Left hindlimb (tissue), 1 donor: ENCODE measurements around the gene PCGF6.
A peak's percentile ranks its signal among the peaks of the same experiment; 100 is the strongest.
"Not testable (repeated sequence)": the region's sequence is repeated elsewhere in the genome, so short reads cannot be mapped to it uniquely, and the experiment has no call there.

ENCODE experiments used
- DNase-seq: peaks from one replicate; pipeline ENCODE4 v3.0.0-alpha.2; 2018

The PCGF6 gene, protein sequence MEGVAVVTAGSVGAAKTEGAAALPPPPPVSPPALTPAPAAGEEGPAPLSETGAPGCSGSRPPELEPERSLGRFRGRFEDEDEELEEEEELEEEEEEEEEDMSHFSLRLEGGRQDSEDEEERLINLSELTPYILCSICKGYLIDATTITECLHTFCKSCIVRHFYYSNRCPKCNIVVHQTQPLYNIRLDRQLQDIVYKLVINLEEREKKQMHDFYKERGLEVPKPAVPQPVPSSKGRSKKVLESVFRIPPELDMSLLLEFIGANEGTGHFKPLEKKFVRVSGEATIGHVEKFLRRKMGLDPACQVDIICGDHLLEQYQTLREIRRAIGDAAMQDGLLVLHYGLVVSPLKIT

GRCh38 chr10:103350517-103351260 lies at the start of gene PCGF6:
TSS of gene PCGF6 (minus strand) at chr10:103351140. CDS start at chr10:103351066, 74 bp downstream.
- DNase-seq: peak; percentile 92

GRCh38 chr10:103397191-103397825 lies 46.4 kb upstream of the PCGF6 start:
- DNase-seq: no peak

- DNase-seq: no peak
These were observed 45.8 kb upstream of the PCGF6 start for GRCh38 chr10:103396789-103397087.

DNA sequence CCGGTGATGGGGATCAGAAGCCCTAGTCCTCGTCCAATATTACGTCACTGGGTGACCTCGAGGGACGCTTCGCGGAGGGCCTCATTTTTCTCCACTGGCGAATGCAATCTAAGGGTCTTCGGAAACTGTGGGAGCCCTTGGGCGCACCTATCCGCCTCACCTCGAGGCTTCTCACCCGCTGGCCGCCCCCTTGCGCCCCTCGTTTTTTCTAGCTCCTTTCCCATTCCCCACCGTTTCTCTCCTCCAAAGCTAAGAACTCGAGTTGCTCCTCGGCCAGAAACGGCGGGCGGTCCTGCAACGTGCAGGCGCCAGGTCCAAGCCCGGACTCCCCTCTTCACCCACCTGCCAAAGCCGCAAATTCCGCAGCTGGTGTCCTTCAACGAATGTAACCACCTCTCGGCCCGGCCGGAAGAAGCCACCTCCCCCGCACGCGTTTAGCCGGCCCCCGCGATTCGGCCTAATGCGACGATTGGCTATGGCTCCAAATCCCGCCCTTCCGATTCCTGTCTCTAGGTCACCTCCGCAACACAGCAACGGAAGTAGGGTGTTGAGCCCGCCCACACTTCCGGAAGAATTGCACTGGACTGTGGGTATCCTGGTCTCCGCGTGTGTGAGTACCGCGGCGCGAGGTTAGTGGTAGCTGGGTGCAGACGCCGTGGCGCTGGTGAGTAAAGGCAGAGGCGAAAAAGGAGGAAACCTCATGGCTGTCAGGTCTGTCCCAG lies 45.3 kb upstream of the PCGF6 start, which contains the start of the genes ATP5MK and PDCD11:
Gene ATP5MK, minus strand, starts transcription at position 409 of the 722 bp plus-strand sequence. CDS start 4,018 bp downstream, outside the sequence.
Gene PDCD11, plus strand, starts transcription at position 560 of the 722 bp plus-strand sequence. CDS start 1,801 bp downstream, outside the sequence.
- peak; percentile 97 for DNase-seq

- DNase-seq: no peak
These were observed 44.8 kb upstream of the PCGF6 start for GRCh38 chr10:103395754-103396066.

DNA sequence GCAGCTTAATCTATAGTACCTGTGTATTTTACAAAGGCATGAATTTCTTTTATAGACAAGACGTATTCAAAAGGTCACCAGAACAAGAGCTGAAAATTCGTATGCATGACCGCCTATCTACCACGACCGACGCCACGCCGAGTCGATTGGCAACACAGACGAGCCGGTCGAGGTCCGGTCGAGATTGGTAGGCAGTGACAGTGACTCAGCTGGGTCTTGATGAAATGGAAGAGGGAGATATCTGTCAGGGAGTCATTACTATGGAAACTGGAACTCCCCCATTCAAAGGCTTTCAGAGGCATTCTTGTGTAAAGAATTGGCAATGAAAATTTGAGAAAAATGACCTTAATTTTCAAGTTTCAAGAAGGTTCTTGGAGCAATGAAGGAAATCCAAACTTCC lies 43.2 kb upstream of the PCGF6 start:
- DNase-seq: no peak

- DNase-seq: no peak
These were observed 31.8 kb upstream of the PCGF6 start for GRCh38 chr10:103382769-103383168.

DNA sequence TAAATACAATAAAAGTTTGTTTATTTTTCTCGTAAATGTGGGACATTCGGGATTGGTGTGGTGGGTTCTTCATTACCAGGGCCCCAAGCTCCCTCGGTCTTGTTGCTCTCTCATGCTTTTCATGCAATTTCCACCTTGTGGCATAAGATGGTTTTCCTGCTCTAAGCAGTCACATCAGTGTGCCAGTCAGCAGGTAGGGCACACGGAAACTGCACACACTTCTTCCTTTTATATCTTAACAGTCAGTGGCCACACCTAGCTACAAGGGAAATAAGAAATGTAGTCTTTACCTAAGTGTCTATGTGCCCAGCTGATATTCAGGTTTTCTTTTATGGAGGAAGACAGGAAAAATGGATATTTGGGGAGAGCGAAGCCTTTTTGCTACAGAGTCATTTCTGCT lies 23.3 kb upstream of the PCGF6 start:
- DNase-seq: no peak

GRCh38 chr10:103373544-103373943 lies 22.6 kb upstream of the PCGF6 start:
- no peak for DNase-seq

GRCh38 chr10:103367782-103368518 lies 17.0 kb upstream of the PCGF6 start, which contains the start of gene TAF5:
TSS of gene TAF5 (plus strand) at chr10:103367976. CDS start at chr10:103367990, 14 bp downstream.
- peak; percentile 93 for DNase-seq

DNA sequence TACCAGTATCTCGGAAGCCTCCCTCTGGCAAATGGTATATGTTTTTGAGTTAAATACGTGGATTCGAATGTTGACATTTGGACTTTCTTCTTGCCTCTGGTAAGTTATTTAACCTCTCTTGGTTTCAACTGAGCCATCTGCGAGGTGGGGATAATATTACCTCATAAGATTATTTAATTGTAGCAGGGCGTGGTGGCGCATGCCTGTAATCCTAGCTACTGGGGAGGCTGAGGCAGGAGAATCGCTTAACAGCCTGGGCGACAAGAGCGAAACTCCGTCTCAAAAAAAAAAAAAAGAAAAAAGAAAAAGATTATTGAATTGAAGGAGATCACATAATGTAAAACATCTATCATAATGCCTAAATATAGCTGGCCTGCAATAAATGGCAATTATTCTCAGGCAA lies 16.4 kb upstream of the PCGF6 start:
- no peak for DNase-seq

DNA sequence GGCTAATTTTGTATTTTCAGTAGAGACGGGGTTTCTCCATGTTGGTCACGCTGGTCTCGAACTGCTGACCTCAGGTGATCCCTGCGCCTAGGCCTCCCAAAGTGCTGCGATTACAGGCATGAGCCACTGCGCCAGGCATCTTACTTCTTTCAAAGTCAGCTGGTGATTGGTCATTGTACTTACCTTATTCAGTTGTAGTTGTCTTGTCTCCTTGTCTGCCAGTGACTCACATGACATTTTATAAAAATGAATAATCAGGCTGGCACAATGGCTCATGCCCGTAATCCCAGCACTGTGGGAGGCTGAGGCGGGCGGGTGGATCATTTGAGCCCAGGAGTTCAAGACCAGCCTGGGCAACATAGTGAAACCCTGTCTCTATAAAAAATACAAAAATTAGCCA lies 9.9 kb upstream of the PCGF6 start:
- not testable (repeated sequence) for DNase-seq

DNA sequence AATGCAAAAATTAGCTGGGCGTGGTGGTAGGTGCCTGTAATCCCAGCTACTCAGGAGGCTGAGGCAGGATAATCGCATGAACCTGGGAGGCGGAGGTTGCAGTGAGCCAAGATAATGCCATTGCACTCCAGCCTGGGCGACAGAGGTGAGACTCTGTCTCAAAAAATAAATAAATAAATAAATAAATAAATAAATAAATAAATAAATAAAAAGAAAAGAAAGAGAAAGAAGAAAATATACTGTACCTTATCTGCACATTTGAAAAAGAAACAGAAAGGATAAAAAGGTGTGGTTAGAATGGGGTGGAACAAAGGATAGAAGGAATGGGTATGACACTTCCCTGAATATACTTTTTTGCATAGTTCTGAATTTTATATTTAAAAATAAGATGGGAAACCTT lies 8.6 kb upstream of the PCGF6 start:
- not testable (repeated sequence) for DNase-seq

DNA sequence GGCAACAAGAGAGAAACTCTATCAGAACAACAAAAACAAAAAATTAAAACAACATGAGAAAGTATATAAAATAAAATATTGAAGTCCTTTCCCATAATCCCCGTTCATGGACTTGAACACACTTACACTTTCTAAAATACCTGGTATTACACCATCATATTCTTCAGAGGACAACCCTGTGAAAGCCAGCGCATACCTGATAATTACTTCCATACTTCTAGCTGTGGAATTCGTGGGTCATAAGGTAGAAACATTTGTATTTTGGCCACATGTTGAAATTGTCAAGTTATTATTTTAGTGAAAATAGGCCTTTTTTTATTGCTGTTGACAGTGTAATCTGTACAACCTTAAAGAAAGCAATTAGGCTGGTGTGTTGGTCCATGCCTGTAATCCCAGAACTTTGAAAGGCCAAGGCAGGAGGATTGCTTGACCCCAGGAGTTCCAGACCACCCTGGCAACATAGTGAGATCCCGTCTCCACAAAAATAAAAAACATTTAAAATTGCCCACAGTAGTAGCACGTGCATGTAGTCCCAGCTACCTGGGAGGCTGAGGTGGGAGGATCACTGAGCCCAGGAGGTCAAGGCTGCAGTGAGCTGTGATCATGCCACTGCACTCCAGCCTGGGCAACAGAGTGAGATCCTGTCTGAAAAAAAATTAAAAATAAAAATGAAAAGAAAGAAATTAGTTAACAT lies 5.1 kb upstream of the PCGF6 start:
- no peak for DNase-seq

GRCh38 chr10:103354567-103354966 lies 3.6 kb upstream of the PCGF6 start:
- DNase-seq: not testable (repeated sequence)

DNA sequence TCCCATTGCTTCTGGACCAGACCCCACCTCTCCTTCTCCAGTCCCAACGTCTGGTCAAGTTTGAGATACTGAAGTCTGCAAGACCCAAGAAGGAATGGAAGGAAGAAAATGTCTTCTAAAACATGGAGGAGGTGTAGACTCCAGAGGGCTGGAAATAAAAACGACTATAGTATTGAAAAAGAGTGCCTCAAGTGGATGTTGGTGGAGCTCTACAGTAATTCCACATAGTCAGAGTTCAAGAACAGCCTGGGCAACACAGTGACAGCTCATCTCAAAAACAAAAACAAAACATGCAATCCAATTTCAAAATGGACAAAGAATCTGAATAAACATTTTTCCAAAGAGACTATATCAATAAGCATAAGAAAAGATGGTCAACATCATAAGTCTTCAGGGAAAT lies 2.3 kb upstream of the PCGF6 start:
- no peak for DNase-seq

GRCh38 chr10:103350175-103350516 lies 794 bp downstream of the PCGF6 start:
- peak; percentile 28 for DNase-seq

GRCh38 chr10:103336370-103336769 lies 14.6 kb downstream of the PCGF6 start:
- no peak for DNase-seq

DNA sequence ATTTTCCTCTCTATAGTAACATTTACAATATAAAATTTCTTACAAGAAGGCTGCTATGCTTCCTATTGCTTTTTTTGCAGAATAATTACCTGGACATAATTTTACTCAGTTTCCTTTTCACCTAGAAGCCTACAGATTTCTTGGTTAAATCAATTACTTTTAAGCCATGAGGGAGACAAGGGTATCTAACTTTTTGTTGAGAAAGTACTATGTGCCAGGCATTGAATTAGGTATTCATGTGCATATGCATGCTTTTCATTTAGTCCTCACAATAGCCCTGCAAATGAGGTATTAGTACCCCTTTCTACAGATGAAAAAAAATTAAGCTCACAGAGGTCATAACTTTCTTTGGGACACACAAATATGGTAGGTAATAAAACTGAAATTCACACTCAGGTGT lies 16.4 kb downstream of the PCGF6 start:
- DNase-seq: no peak

DNA sequence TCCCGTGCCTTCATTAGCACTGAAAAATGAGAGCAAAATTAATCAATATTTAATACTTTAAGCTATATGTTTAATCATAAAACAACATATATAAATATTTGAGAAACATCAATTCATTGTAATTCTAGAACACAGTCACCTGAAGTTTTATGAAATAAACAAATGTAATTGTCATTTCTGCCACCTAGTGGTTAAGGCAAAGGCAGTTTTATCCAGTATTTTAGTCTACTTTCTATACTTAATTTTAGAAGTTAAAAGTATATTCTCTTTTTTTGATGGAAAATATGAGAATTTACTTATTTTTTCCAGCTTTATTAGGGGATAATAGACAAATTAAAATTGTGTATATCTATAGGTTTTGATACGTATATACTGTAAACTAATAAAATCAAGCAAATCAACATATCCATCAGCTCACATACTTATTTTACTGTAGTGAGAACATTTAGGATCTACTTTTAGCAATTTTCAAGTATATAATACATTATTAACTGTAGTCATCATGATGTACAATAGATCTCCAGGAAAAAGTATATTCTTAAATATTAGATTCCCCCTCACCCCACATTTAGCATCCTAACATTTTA lies 16.9 kb downstream of the PCGF6 start:
- no peak for DNase-seq

- no peak for DNase-seq
These were observed 23.0 kb downstream of the PCGF6 start for GRCh38 chr10:103327906-103328305.
